Neural cell (in vitro differentiated cells): ENCODE measurements around the gene DLEU7. TPM values are rescaled to one million over a fixed set of nuclear protein-coding genes. Genes with fewer than 3 reads are reported as not detected.

ENCODE experiments used
- H2AFZ ChIP-seq: fragments of 200-600, 300-800 bp; sonication (generic), shearing (Covaris generic); 2 replicates; pipeline ENCODE4 v1.6.0; 2014; ENCODE audit warnings: low read depth, mild to moderate bottlenecking, antibody characterized with exemption, low read length, moderate library complexity
- H3F3A ChIP-seq: fragments of 200-600 bp; shearing (Covaris generic); 2 replicates; pipeline ENCODE4 v1.6.1; 2016; ENCODE audit warnings: mild to moderate bottlenecking, moderate library complexity, mixed read lengths, antibody characterized with exemption, low read length; ENCODE audit not compliant: insufficient read depth, poor library complexity, severe bottlenecking
- H3K27ac ChIP-seq: fragments of 200-600, 300-800 bp; sonication (generic), shearing (Covaris generic); 2 replicates; pipeline ENCODE4 v1.5.1; 2014; ENCODE audit warnings: mild to moderate bottlenecking, low read length, moderate library complexity
- H3K27me3 ChIP-seq: fragments of 300-800, 200-600 bp; sonication (generic), shearing (Covaris generic); 2 replicates; pipeline ENCODE4 v1.6.0; 2014; ENCODE audit warnings: mild to moderate bottlenecking, low read depth, low read length, moderate library complexity; ENCODE audit not compliant: insufficient read depth
- H3K36me3 ChIP-seq: fragments of 300-800, 200-600 bp; sonication (generic), shearing (Covaris generic); 2 replicates; pipeline ENCODE4 v1.5.1; 2014; ENCODE audit warnings: mild to moderate bottlenecking, antibody characterized with exemption, low read length, moderate library complexity; ENCODE audit not compliant: insufficient read depth
- H3K4me2 ChIP-seq: fragments of 300-800, 200-600 bp; sonication (generic), shearing (Covaris generic); 2 replicates; pipeline ENCODE4 v1.6.0; 2014; ENCODE audit warnings: mild to moderate bottlenecking, low read length
- H3K4me3 ChIP-seq: fragments of 300-800, 200-600 bp; sonication (generic), shearing (Covaris generic); 2 replicates; pipeline ENCODE4 v1.5.1; 2014; ENCODE audit warnings: mild to moderate bottlenecking, low read length, moderate library complexity
- H3K79me2 ChIP-seq: fragments of 200-600 bp; shearing (Covaris generic); replicated peaks from 2 replicates; pipeline ENCODE4 v1.6.0; 2014; ENCODE audit warnings: mild to moderate bottlenecking, low read length, moderate library complexity; ENCODE audit not compliant: insufficient read depth
- H3K9ac ChIP-seq: fragments of 300-800, 200-600 bp; sonication (generic), shearing (Covaris generic); 2 replicates; pipeline ENCODE4 v1.6.1; 2016; ENCODE audit warnings: mild to moderate bottlenecking, low read length, mixed read lengths
- H3K9me2 ChIP-seq: fragments of 200-600 bp; shearing (Covaris generic); 2 replicates; pipeline ENCODE4 v1.6.1; 2016; ENCODE audit warnings: mild to moderate bottlenecking, low read length, mixed read lengths; ENCODE audit not compliant: insufficient read depth
- H3K9me3 ChIP-seq: fragments of 200-600, 300-800 bp; sonication (generic), shearing (Covaris generic); 2 replicates; pipeline ENCODE4 v1.6.1; 2016; ENCODE audit warnings: mild to moderate bottlenecking, mixed run types, low read length, moderate library complexity, mixed read lengths
- H4K20me1 ChIP-seq: fragments of 200-600 bp; shearing (Covaris generic); 2 replicates; pipeline ENCODE4 v1.6.1; 2016; ENCODE audit warnings: mild to moderate bottlenecking, mixed run types; ENCODE audit not compliant: insufficient read depth
- EZH2 ChIP-seq: fragments of 200-600, 300-800 bp; shearing (Covaris generic), sonication (generic); IDR thresholded peaks from 2 replicates; pipeline ENCODE4 v1.6.1; 2014; ENCODE audit warnings: antibody characterized with exemption, low read length, borderline replicate concordance, mild to moderate bottlenecking; ENCODE audit not compliant: insufficient read depth, poor library complexity, severe bottlenecking
- MXI1 ChIP-seq: fragments of 450-650 bp; conservative IDR thresholded peaks from 2 replicates; pipeline ENCODE4 v1.6.1; 2014; ENCODE audit warnings: antibody characterized with exemption, mild to moderate bottlenecking; ENCODE audit not compliant: poor library complexity, severe bottlenecking
- POLR2AphosphoS5 ChIP-seq: IDR thresholded peaks from 2 replicates; pipeline ENCODE4 v1.6.1; 2012
- RAD21 ChIP-seq: fragments of 450-650 bp; conservative IDR thresholded peaks from 2 replicates; pipeline ENCODE4 v1.6.1; 2014; ENCODE audit warnings: antibody characterized with exemption, mild to moderate bottlenecking, moderate library complexity
- TAF1 ChIP-seq: IDR thresholded peaks from 2 replicates; pipeline ENCODE4 v1.6.1; 2012; ENCODE audit warnings: low read depth
- polyA plus RNA-seq: library from polyadenylated mRNA; depleted of rRNA; stranded (reverse); fragments of >200 nt; gene quantifications from 2 replicates; pipeline ENCODE4 v1.2.3, GENCODE V29; 2014
- TF ChIP-seq, protein P1 (sequence below): IDR thresholded peaks from 2 replicates; pipeline ENCODE4 v1.6.1; 2012; ENCODE audit warnings: borderline replicate concordance
- TF ChIP-seq, protein P2 (sequence below): fragments of 450-650 bp; IDR thresholded peaks from 2 replicates; pipeline ENCODE4 v1.5.1; 2014; ENCODE audit warnings: antibody characterized with exemption, mild to moderate bottlenecking, moderate library complexity; ENCODE audit not compliant: poor library complexity, severe bottlenecking

Gene DLEU7
- polyA plus RNA-seq, 1 donor from 2014 or later: 0.26 TPM

GRCh38 chr13:50800091-50800739, 43.3 kb downstream of the DLEU7 start:
- H3K36me3 ChIP-seq: no peaks in the 10 kb centered on the region
- no peaks in the 10 kb centered on the region for H3F3A ChIP-seq
- no peak for TF ChIP-seq EZH2
- TF ChIP-seq, protein P1, sequence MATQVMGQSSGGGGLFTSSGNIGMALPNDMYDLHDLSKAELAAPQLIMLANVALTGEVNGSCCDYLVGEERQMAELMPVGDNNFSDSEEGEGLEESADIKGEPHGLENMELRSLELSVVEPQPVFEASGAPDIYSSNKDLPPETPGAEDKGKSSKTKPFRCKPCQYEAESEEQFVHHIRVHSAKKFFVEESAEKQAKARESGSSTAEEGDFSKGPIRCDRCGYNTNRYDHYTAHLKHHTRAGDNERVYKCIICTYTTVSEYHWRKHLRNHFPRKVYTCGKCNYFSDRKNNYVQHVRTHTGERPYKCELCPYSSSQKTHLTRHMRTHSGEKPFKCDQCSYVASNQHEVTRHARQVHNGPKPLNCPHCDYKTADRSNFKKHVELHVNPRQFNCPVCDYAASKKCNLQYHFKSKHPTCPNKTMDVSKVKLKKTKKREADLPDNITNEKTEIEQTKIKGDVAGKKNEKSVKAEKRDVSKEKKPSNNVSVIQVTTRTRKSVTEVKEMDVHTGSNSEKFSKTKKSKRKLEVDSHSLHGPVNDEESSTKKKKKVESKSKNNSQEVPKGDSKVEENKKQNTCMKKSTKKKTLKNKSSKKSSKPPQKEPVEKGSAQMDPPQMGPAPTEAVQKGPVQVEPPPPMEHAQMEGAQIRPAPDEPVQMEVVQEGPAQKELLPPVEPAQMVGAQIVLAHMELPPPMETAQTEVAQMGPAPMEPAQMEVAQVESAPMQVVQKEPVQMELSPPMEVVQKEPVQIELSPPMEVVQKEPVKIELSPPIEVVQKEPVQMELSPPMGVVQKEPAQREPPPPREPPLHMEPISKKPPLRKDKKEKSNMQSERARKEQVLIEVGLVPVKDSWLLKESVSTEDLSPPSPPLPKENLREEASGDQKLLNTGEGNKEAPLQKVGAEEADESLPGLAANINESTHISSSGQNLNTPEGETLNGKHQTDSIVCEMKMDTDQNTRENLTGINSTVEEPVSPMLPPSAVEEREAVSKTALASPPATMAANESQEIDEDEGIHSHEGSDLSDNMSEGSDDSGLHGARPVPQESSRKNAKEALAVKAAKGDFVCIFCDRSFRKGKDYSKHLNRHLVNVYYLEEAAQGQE: no peak
- H3K27me3 ChIP-seq: no peaks in the 10 kb centered on the region
- no peak overlapping the region for H3K4me2 ChIP-seq
- H3K9me2 ChIP-seq: no peaks in the 10 kb centered on the region
- H2AFZ ChIP-seq: no peak overlapping the region
- no peaks in the 10 kb centered on the region for H3K9me3 ChIP-seq
- H3K9ac ChIP-seq: no peak overlapping the region
- no peak overlapping the region for H3K27ac ChIP-seq
- H3K4me3 ChIP-seq: no peak overlapping the region
- no peaks in the 10 kb centered on the region for H3K79me2 ChIP-seq
- H4K20me1 ChIP-seq: no peaks in the 10 kb centered on the region

- Histone ChIP-seq H3K4me2 (no peak overlapping the region), H3F3A (no peaks in the 10 kb centered on the region), H3K27ac (no peak overlapping the region), H3K4me3 (no peak overlapping the region), H3K9ac (no peak overlapping the region), H2AFZ (no peak overlapping the region), H3K9me3 (no peaks in the 10 kb centered on the region), H3K36me3 (no peaks in the 10 kb centered on the region), H3K79me2 (no peaks in the 10 kb centered on the region), H3K9me2 (no peaks in the 10 kb centered on the region), H4K20me1 (no peaks in the 10 kb centered on the region), H3K27me3 (no peaks in the 10 kb centered on the region)
- TF ChIP-seq, protein P2, sequence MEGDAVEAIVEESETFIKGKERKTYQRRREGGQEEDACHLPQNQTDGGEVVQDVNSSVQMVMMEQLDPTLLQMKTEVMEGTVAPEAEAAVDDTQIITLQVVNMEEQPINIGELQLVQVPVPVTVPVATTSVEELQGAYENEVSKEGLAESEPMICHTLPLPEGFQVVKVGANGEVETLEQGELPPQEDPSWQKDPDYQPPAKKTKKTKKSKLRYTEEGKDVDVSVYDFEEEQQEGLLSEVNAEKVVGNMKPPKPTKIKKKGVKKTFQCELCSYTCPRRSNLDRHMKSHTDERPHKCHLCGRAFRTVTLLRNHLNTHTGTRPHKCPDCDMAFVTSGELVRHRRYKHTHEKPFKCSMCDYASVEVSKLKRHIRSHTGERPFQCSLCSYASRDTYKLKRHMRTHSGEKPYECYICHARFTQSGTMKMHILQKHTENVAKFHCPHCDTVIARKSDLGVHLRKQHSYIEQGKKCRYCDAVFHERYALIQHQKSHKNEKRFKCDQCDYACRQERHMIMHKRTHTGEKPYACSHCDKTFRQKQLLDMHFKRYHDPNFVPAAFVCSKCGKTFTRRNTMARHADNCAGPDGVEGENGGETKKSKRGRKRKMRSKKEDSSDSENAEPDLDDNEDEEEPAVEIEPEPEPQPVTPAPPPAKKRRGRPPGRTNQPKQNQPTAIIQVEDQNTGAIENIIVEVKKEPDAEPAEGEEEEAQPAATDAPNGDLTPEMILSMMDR: no peak
- TF ChIP-seq POLR2AphosphoS5 (no peak), TAF1 (no peak), RAD21 (no peak), MXI1 (no peak), EZH2 (no peak)
- TF ChIP-seq, protein P1: no peak
Measured at GRCh38 chr13:50798923-50799322, 44.6 kb downstream of the DLEU7 start.
